Skeletal muscle cell (primary cell): Measurements from ENCODE around the gene MRO.
"Not testable (repeated sequence)": the region's sequence is repeated elsewhere in the genome, so short reads cannot be mapped to it uniquely, and the experiment has no call there.

Experiments used
- DNase-seq: peaks from one replicate; pipeline ENCODE4 v3.0.0-alpha.2; 2010; ENCODE audit warnings: low read depth
- H3K4me3 ChIP-seq: 2 replicates; pipeline ENCODE4 v1.5.1; 2011; ENCODE audit warnings: low read depth, mild to moderate bottlenecking, control low read depth, low read length, moderate library complexity

The MRO gene

DNA sequence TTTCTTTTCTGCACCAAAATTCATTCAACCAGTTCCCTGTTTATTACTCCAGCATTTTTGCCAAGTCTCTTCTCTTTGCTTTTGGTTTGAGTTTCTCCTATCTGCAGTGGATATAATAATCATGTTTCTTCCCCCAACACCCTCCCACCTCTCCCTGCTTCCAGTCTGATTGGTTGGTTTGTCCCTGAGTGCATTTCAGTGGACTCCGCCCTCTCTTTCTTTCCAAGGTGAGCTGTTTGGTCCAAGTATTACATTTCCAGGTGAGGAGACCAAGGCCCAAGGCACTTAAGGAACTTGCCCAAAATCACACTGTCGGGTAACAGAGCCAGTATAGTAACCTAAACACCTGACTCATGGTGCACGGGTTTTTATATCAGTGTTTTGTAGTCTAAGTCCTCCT is 17.7 kb downstream of the MRO start:
- DNase-seq, result no peak
- H3K4me3 ChIP-seq, result no peak overlapping the region

DNA sequence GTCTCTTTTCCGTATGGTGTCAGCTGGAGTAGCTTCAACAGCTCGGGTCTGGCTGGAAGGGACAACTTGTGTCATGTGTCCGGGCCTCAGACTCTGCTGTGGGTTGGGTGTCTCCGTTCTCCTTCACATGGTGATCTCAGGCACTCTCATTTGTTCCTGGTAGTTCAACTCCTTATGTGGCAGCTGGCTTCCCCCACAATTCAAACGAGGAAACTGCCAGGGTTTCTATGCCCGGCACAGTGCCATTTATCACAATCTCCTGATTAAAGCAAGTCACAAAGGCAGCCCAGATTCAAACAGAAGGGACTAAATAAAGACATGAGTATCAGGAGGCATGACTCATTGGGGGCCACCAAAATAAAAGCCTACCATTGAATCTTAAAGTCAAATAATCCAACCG is 22.7 kb downstream of the MRO start:
- H3K4me3 ChIP-seq, result no peak overlapping the region

DNA sequence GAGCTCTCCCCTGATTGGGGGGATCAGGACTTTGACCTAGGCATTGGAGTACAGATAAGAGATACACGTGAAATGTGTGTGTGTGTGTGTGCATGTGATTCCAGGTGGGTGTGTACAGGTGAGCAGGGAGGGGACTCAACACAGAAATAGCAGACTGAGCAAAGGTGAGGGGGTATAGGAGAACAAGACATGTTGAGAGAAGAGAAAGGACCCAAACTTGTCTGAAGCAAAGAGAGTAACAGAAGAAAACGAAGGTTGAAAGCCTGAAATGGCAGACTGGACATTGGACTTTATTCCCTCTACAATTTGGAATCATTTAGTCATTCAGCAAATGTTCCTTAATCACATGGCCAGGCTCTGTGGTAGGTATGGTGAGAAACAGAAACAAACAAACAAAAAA is 23.3 kb downstream of the MRO start:
- H3K4me3 ChIP-seq, result no peak overlapping the region
- DNase-seq, result no peak

More for the DNA sequence above, 22.7 kb downstream of the MRO start:
- no peak for DNase-seq

DNA sequence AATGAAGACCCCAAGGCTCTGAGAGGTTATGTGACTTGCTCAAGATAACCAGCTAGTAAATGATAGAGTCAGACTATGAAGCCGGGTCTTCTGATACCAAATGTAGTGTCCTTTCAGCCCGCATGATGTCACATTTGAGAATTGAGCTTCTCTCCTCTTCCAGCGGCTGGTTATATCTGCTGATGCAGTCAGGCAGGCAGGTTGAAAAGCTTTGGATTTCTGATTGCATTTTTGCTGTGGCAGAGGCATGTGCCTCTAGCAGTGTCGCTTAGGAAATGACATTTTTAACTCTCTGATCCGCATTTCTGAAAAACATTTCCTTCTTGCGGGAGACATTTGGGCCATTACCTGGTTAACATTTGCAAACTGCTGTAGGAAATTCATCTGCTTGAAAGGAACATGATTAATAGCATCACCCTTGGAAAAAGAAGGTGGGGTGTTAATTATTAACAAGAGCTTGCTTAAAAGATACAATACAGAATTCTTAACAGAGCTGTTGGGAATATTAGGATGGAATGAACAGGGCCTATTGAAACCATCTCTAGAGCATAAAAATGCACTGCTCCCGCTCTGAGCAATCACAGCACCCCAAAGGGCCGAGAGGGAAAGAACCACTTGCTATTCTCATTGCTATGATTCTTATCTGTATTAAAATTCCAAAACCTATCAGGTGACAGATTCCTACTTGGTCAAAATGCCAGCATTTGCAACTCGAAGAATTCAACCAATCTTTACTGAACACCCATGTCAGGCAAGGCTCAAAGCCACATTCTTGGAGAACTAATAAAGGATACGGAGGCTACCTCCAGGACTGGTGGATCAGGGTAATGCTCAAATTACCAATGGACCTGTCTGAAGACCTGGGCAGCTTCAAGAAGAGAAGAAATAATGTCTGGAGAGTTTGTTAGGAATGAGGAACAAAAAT is 25.9 kb downstream of the MRO start:
- H3K4me3 ChIP-seq, result no peak overlapping the region
- DNase-seq, result no peak

DNA sequence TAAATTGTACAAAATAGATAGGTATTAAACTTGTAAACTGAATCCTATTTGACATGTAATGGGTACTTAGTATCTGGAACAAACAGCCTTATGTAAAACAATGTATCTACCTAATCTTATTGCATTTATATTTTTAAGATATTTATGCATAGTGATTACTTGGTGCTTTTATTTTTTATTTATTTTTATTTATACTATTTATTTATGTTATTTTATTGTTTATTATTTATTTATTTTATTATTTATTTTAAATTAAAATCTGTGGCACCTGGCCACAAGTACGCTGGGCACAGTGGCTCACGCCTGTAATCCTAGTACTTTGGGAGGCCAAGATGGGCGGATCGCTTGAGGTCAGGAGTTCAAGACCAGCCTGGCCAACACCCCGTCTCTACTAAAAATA is 26.9 kb downstream of the MRO start:
- no peak for DNase-seq
- no peak overlapping the region for H3K4me3 ChIP-seq

DNA sequence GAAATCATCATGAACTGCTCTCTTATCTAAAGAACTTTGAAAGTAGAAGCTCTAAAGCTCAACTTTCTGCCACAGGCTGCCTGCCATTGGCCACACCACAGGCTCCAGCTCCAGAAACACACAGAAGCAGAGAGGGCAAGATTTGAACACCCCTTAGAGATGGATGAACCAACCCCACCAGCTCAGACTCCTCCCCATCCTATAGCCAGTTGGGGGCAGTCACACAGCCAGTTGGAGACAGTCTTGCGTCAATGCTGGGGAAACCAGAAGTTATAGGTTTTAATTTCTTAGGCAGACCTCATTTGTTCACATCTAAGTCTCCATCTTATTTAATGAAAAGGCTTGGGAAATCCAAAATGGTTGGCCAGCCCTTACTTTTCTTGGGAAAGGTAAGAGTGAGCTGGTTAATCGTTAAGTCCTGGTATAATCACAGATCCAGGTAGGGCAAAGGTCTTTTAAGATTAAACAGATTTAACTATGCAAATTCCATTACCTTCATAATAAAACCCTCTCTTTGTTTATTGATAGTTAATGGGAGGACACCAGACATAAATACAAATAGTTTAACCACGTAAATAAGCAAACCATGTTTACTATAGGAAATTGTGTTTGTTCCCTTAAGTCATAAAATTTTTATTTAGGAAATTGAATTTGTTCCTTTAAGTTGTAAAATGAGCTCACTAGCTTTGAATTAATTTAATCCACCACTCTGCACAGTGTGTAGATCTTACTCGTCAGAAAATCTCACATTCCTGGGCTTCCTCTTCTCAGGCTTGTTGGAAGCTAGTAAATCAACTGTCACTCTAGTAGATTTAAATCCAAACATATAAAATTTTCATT is 28.0 kb downstream of the MRO start:
- H3K4me3 ChIP-seq, result no peak overlapping the region
- DNase-seq, result no peak

DNA sequence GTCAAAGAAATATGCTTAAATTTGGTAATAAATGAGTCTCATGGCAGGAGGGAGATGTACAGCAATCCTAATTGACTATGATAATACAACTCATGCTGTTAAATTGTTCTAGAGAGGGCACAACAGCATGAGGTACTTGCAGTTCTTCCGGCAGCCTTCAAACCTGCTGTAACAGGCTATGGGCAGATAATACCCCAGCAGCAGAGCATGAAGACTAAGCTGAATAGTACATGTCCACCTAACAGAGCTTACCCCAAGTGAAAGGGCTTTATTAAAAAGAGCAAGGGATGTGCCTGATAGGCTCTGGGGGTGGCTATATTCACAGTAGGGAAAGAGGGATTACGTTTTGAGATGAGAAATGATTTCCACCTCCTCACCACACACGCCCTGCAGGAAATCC is 28.9 kb downstream of the MRO start:
- no peak for DNase-seq
- H3K4me3 ChIP-seq, result no peak overlapping the region

DNA sequence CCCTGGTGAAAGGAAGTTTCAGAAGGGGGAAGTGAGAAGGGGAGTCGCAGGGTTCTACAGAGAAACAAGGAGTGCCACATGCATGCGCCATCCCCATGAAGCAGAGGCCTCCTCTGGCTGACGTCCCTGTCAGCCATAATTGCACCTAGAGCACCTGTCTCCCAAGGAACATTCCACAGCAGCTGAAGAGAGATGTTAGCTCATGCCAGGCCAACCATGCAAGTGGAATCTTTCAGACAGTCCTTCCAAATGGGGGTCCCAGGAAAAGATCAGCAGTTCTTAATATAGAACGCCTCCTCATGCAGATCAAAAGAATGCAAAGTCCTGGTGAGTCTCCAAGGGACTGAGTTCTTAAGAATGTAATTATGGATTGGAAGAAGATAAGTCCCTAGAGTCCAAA is 29.6 kb downstream of the MRO start:
- H3K4me3 ChIP-seq, result no peak overlapping the region
- no peak for DNase-seq

DNA sequence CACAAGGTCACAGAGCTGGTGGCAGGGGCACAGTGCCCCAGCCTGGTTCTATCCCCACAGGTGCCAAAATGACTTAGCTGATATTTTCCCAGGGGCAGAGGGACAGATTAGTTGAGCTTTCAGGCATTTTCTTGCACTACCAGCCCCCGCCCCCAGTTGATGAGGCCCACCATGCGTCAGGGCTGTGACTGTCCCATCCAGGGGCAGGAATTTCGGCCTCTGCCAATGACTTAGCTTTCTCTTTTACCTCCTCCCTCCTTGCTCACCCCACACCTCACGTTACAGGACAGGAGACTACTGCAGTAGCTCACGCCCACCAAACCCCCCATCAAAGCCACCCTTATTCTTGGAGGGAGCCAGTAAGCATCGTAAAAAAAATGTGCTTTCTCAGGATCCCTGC is 31.5 kb downstream of the MRO start:
- DNase-seq, result no peak
- no peak overlapping the region for H3K4me3 ChIP-seq

DNA sequence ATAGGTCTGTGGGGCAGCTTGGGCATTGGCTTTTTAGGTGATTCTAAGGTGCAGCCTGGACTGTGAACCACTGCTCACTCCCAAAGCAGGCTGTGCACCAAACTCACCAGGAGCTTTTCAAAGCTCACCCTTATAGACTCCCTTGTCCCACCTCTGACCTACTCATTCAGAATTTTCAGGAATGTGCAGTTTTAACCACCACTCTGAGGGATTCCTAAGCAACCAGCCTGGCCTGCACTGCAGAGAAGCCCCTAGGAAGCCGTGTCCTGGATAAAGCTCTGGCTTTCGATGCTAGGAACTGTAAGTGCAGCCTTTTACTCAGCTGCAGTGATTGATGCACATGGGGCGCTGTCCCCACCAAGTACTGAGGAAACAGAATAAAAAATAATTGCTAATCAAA is 33.0 kb downstream of the MRO start:
- H3K4me3 ChIP-seq, result no peak overlapping the region
- no peak for DNase-seq

DNA sequence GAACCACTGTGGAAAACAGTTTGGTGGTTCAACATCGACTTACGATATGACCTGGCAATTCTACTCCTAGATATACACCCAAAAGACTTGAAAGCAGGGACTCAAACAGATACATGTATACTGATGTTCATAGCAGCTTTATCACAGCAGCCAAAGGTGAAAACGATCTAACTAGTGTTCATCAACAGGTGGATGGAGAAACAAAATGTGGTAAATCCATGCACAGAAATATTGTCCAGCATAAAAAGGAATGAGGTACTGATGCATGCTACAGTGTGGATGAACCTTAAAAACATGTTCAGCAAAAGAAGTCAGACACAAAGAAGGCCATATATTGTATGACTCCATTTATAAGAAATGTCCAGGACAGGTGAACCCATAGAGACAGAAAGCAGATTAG is 36.3 kb downstream of the MRO start:
- DNase-seq, result no peak
- H3K4me3 ChIP-seq, result no peak overlapping the region

DNA sequence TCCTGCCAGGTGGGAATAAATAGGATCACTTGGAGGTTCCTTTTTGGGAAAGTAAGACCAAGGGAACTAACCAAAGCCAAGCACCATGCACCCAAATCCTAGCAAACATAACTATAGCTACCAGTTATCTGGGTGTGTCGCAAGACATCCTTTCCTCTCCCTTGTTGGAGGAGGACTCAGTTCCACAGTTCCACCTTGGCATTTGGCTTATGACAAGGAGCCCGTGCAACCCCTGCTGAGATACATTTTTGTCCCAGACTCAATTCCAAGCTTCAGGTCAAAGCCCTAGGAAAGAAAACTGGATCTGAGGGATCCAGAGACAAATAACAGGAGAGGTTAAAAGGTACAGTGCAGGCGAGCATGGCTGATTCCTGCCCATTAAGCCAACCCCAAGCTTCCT is 40.8 kb downstream of the MRO start:
- not testable (repeated sequence) for H3K4me3 ChIP-seq, DNase-seq

DNA sequence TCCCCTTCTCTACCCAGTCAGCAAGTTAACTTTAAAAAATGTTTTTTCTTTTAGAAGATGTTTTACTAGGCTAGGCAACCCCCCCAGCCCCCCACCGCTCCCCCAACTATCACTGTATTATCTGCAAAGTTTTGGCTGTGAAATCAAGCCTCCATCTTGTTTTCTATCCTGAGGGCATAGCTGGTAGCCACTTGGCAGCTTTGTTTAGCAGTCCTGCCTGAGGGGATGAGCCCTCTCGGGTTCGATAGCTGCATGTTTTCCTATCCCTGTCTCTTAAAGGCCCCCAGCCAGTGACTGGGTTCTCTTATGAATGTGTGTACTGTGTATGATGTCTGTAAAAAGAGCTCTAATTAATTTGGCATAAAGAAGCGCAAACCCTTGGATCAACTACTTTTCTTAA is 43.4 kb downstream of the MRO start:
- DNase-seq, result no peak

DNA sequence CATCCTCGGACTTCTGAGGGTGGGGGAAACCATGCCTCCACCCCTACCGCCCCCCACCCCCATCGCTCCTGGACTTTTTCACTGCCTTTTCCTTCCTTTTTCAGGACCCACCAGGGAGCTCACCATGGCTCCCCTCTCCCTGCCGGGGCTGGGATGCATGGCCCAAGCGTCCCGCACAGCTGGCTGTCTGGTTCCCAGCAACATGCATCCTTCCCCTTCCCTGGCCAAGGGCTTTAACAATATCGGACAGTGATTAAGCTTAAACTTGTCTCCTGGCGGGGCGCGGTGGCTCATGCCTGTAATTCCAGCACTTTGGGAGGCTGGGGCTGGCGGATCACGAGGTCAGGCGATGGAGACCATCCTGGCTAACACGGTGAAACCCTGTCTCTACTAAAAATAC is 44.1 kb downstream of the MRO start:
- H3K4me3 ChIP-seq, result no peak overlapping the region
- no peak for DNase-seq

More for the DNA sequence above, 43.4 kb downstream of the MRO start:
- no peak overlapping the region for H3K4me3 ChIP-seq

DNA sequence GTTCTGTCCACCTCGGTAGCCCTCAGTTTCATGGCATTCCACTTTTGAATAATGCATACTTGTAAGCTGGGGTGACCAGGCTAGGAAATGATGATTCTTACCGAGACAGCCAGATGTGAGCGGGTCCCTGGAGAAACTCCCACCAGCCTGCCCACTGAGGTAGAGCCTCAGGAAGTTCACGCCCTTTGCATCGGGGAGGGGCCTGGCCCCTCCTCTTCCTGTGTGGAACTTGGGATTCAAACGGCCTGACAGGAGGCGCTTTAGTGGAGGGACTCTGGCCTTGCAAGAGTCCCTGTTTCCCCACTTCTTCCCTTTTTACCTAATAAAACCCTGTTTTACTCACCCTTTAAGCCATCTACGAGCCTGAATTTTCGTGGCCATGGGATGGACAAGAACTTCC is 44.6 kb downstream of the MRO start:
- H3K4me3 ChIP-seq, result no peak overlapping the region
- DNase-seq, result no peak

DNA sequence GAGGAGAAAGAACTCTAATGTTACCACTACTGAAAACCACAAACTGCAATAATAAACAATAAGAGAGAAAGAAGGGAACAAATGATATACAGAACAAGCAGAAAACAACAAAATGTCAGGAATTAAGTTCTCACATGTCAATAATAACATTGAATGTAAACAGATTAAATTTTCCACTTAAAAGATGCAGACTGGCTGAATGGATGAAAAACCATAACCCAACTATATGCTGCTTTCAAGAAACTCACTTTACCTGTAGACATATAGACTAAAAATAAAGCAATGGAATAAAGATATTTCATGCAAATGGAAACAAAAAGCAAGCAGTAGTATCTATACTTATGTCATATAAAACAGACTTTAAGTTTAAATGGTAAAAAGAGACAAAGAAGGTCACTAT is 50.4 kb downstream of the MRO start:
- no peak for DNase-seq
- H3K4me3 ChIP-seq, result no peak overlapping the region

DNA sequence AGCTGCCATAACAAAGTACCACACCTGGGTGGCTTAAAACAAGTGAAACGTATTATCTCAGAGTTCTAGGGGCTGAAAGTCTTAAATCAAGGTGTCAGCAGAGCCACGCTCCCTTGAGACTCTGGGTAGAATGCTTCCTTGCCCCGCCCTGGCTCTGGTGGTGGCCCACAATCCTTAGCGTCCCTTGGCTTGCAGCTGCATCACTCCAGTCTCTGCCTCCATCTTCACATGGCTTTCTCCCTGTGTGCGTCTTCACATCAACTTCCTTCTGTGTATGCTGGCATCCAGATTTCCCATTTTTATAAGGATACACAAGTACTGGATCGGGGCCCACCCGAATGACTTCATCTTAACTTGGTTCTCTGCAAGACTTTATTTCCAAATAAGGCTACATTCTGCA is 62.5 kb downstream of the MRO start:
- no peak overlapping the region for H3K4me3 ChIP-seq
- DNase-seq, result no peak

DNA sequence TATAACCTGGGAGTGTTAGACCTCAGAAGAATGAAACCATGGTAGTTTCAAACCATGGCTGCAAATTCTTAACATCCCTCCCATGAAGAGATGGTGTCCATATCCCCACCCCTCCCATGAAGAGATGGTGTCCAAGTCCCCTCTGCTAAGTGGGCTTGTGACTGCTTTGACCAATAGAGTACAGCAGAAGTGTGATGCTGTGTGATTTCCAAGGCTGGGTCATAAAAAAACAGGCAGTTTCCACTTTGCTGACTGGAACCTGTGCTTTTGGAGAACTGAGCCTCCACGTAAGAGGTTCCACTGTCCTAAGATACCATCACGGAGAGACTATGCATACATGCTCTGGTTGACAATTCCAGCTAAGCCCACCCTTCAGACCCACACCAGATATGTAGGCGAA is 65.5 kb downstream of the MRO start:
- DNase-seq, result no peak
- H3K4me3 ChIP-seq, result no peak overlapping the region

DNA sequence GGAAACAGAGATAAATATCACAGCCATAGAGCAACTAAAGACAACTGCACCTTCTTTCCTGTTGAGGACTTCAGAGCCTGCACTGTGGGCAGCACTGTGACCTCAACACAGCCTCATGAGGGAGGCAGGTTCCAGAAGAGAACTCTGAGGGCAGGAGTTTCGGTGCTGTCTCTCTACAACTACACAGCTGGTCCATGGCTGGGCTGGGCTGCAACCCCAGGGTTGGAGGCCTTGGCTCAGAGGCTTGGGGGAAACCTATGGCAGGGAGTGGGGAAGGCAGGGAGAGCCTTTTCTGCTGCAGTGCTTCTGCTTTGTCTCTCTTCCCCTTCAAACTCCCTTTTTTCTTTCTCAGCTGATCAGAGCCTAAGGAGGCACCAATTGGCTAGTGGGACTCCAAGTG is 66.5 kb downstream of the MRO start:
- DNase-seq, result no peak
- no peak overlapping the region for H3K4me3 ChIP-seq

DNA sequence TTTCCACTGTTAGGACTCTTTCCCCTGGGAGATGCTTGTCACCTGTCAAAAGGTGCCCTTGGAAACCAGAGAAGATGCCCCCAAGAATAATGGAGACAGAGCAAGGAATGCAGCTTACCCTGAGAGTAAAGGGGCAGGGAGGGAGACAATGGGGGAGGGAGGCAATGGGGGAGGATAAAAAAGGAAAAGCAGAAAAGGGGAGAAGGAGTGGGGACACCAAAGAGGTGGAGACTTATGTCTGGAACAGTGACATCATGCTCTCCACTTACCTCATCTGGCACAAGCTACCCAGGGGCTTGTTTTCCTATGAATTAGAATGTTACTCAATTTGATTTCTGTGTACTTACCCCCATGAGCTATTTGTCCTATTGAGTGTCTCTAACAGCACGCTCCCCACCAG is 67.9 kb downstream of the MRO start:
- DNase-seq, result no peak
- no peak overlapping the region for H3K4me3 ChIP-seq

DNA sequence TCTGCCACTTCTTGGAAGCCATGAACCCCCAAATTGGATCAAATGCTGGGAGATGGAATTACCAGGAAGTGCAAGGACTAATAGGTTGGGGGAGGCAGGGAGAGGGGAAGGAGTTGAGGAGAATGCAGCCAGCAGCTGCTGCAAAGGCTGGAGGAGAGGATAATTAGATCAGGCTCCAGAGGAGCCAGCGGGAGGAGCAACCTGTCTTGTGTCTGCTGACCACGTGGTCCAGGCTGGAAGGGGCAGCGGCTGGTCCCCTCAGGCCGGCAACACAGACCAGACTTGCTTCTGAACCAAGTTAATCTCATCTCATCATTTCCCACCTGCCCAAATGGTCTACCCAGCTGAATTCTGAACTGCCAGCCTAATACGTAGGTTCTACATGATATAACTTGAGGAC is 68.3 kb downstream of the MRO start:
- no peak for DNase-seq
- no peak overlapping the region for H3K4me3 ChIP-seq
